HPDE6-E6E7 (cell line): ENCODE data around the gene VASH2.

ENCODE experiments used
- DNase-seq: peaks from one replicate; pipeline ENCODE4 v3.0.0; 2011; ENCODE audit warnings: missing footprints; ENCODE audit errors: extremely low spot score

The VASH2 gene

GRCh38 chr1:212930986-212931678 is 19.2 kb upstream of the VASH2 start:
- DNase-seq = no peak

- no peak for DNase-seq
These were observed 16.4 kb upstream of the VASH2 start for GRCh38 chr1:212933815-212934471.

- DNase-seq = no peak
These were observed 14.9 kb upstream of the VASH2 start for GRCh38 chr1:212935387-212935981.

- no peak for DNase-seq
These were observed 13.3 kb upstream of the VASH2 start for GRCh38 chr1:212937034-212937433.

GRCh38 chr1:212938846-212939245 is 11.5 kb upstream of the VASH2 start:
- DNase-seq = no peak

- no peak for DNase-seq
These were observed 8.9 kb upstream of the VASH2 start for GRCh38 chr1:212941452-212941851.

GRCh38 chr1:212942679-212943392 is 7.5 kb upstream of the VASH2 start:
- no peak for DNase-seq

- DNase-seq = no peak
These were observed 7.0 kb upstream of the VASH2 start for GRCh38 chr1:212943393-212943710.

- DNase-seq = no peak
These were observed 6.0 kb upstream of the VASH2 start for GRCh38 chr1:212944229-212944901.

GRCh38 chr1:212945056-212945455 is 5.3 kb upstream of the VASH2 start:
- no peak for DNase-seq

GRCh38 chr1:212945463-212946160 is 4.7 kb upstream of the VASH2 start:
- no peak for DNase-seq

- DNase-seq = no peak
These were observed 3.5 kb upstream of the VASH2 start for GRCh38 chr1:212946872-212947271.

GRCh38 chr1:212949771-212950170 is 570 bp upstream of the VASH2 start:
- no peak for DNase-seq

- DNase-seq = no peak
These were observed 995 bp downstream of the VASH2 start for GRCh38 chr1:212951126-212951946.

- no peak for DNase-seq
These were observed 1.8 kb downstream of the VASH2 start for GRCh38 chr1:212951947-212952640.

- no peak for DNase-seq
These were observed 2.3 kb downstream of the VASH2 start for GRCh38 chr1:212952641-212952976.

- DNase-seq = no peak
These were observed 3.0 kb downstream of the VASH2 start for GRCh38 chr1:212953321-212953720.

GRCh38 chr1:212954514-212954913 is 4.2 kb downstream of the VASH2 start:
- no peak for DNase-seq

- DNase-seq = no peak
These were observed 4.8 kb downstream of the VASH2 start for GRCh38 chr1:212955098-212955497.

- DNase-seq = no peak
These were observed 5.8 kb downstream of the VASH2 start for GRCh38 chr1:212955961-212956620.
